Calu3 (cell line): ENCODE results near the gene BGLAP. TPM values are rescaled to one million over a fixed set of nuclear protein-coding genes. Genes with fewer than 3 reads are reported as not detected.

Experiments
- BruUV-seq: library from RNA; stranded (reverse); fragments of 400-500 nt; replicated peaks from 2 replicates; lab custom pipeline; 2021; lab: Mats Ljungman, UMichigan
- CTCF ChIA-PET: fragments of 300-600 bp; sonication (Branson Sonifier 250); formaldehyde crosslinking; loops from one replicate; lab custom pipeline; 2022; ENCODE audit warnings: antibody characterized with exemption; lab: Charles Lee
- DNase-seq: peaks from one replicate; pipeline ENCODE4 v3.0.0; 2022
- H3K27ac Mint-ChIP-seq: one replicate; pipeline ENCODE4 v1.8.0; 2022; ENCODE audit warnings: mixed read lengths; ENCODE audit not compliant: unreplicated experiment
- H3K27me3 Mint-ChIP-seq: one replicate; pipeline ENCODE4 v1.8.0; 2022; ENCODE audit warnings: mixed read lengths; ENCODE audit not compliant: unreplicated experiment
- H3K36me3 Mint-ChIP-seq: one replicate; pipeline ENCODE4 v1.8.0; 2022; ENCODE audit warnings: mild to moderate bottlenecking, moderate library complexity, mixed read lengths; ENCODE audit not compliant: insufficient read depth, unreplicated experiment
- H3K4me1 Mint-ChIP-seq: one replicate; pipeline ENCODE4 v1.8.0; 2022; ENCODE audit warnings: mild to moderate bottlenecking, low read depth, mixed read lengths; ENCODE audit not compliant: unreplicated experiment
- H3K4me3 Mint-ChIP-seq: one replicate; pipeline ENCODE4 v1.8.0; 2022; ENCODE audit warnings: mild to moderate bottlenecking, low read depth, moderate library complexity, mixed read lengths; ENCODE audit not compliant: unreplicated experiment
- H3K9me3 Mint-ChIP-seq: one replicate; pipeline ENCODE4 v1.8.0; 2022; ENCODE audit warnings: low read depth, mixed read lengths; ENCODE audit not compliant: unreplicated experiment
- intact Hi-C: fragments of 100-400 bp; cut with micrococcal nuclease; formaldehyde crosslinking; loops from one replicate; pipeline ENCODE4 v1.10.0; 2022; ENCODE audit not compliant: unreplicated experiment
- total RNA-seq: library from RNA; stranded (reverse); gene quantifications from 2 replicates; pipeline ENCODE4 v1.2.3, GENCODE V29; 2022
- TF ChIP-seq, protein P1 (sequence below): fragments of 200-600 bp; IDR thresholded peaks from one replicate; pipeline ENCODE4 v1.8.0; 2022; ENCODE audit warnings: antibody characterized with exemption; ENCODE audit not compliant: unreplicated experiment

BGLAP gene
- total RNA-seq, 1 experiment from 2014 or later = 2.6 TPM

GRCh38 chr1:156238248-156238647 is 3.7 kb upstream of the BGLAP start:
- no peak for DNase-seq
- intact Hi-C loops = no loop called here
- Mint-ChIP-seq H3K4me3 (no peak overlapping the region), H3K36me3 (peaks cover 36% of the 10 kb centered on the region), H3K4me1 (no peaks in the 10 kb centered on the region), H3K27ac (peak overlapping the region; percentile 63), H3K9me3 (no peaks in the 10 kb centered on the region), H3K27me3 (no peaks in the 10 kb centered on the region)
- TF ChIP-seq, protein P1, sequence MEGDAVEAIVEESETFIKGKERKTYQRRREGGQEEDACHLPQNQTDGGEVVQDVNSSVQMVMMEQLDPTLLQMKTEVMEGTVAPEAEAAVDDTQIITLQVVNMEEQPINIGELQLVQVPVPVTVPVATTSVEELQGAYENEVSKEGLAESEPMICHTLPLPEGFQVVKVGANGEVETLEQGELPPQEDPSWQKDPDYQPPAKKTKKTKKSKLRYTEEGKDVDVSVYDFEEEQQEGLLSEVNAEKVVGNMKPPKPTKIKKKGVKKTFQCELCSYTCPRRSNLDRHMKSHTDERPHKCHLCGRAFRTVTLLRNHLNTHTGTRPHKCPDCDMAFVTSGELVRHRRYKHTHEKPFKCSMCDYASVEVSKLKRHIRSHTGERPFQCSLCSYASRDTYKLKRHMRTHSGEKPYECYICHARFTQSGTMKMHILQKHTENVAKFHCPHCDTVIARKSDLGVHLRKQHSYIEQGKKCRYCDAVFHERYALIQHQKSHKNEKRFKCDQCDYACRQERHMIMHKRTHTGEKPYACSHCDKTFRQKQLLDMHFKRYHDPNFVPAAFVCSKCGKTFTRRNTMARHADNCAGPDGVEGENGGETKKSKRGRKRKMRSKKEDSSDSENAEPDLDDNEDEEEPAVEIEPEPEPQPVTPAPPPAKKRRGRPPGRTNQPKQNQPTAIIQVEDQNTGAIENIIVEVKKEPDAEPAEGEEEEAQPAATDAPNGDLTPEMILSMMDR = no peak
- BruUV-seq = no TSS peak
- CTCF ChIA-PET = interaction anchor here (1.1 kb wide), 1 partner anchor 25 kb away, joined by 3 read pairs; the partner anchor contains the start of gene PMF1

GRCh38 chr1:156241311-156241811 is 623 bp upstream of the BGLAP start:
- TF ChIP-seq, protein P1 = no peak
- no peak for DNase-seq
- CTCF ChIA-PET = interaction anchor here (0.6 kb wide), 2 partner anchors 81 to 201 kb away, joined by 4 to 5 read pairs; no protein-coding TSS in a partner anchor
- no peaks in the 10 kb centered on the region for H3K9me3 Mint-ChIP-seq
- no peak overlapping the region for H3K4me3 Mint-ChIP-seq
- no peaks in the 10 kb centered on the region for H3K4me1 Mint-ChIP-seq
- BruUV-seq = no TSS peak
- H3K27me3 Mint-ChIP-seq = peaks cover 19% of the 10 kb centered on the region
- no peak overlapping the region for H3K27ac Mint-ChIP-seq
- peaks cover 45% of the 10 kb centered on the region for H3K36me3 Mint-ChIP-seq
- intact Hi-C loops = no loop called here

- no peak for DNase-seq
- Mint-ChIP-seq H3K4me3 (no peak overlapping the region), H3K36me3 (peaks cover 59% of the 10 kb centered on the region), H3K4me1 (no peaks in the 10 kb centered on the region), H3K27me3 (peaks cover 23% of the 10 kb centered on the region), H3K9me3 (no peaks in the 10 kb centered on the region), H3K27ac (no peak overlapping the region)
- intact Hi-C loops = no loop called here
- TF ChIP-seq, protein P1 = no peak
- BruUV-seq = no TSS peak
- CTCF ChIA-PET = no interaction called here
Observed at GRCh38 chr1:156242738-156243137, 754 bp downstream of the BGLAP start.

GRCh38 chr1:156244126-156244525 is 2.1 kb downstream of the BGLAP start:
- H3K9me3 Mint-ChIP-seq = no peaks in the 10 kb centered on the region
- peaks cover 23% of the 10 kb centered on the region for H3K27me3 Mint-ChIP-seq
- H3K27ac Mint-ChIP-seq = no peak overlapping the region
- H3K4me3 Mint-ChIP-seq = no peak overlapping the region
- no peak for DNase-seq
- no TSS peak for BruUV-seq
- CTCF ChIA-PET = no interaction called here
- H3K36me3 Mint-ChIP-seq = peaks cover 60% of the 10 kb centered on the region
- H3K4me1 Mint-ChIP-seq = no peaks in the 10 kb centered on the region
- TF ChIP-seq, protein P1 = no peak
- intact Hi-C loops = no loop called here
